ENCODE results near the gene SNX19.

DNA sequence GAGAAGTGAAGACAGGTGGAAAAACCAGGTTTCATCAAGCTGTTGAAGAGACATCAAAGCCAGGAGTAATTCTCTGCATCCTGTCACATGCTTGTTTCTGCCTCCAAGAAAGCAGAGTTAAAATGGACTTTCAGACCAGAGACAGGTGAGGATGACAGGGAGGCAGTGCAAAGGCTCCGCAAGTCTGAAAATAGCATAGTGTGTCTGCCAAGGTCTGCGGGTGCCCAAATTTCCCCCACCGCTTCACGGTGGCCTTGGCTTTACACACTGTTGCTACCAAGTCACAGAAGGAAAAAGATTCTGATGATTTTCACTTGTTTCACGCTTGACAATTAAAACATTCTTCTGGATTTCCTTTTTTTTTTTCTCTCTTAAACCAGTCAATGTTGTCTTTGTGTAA, 44.2 kb downstream of the SNX19 start:
- TF ChIP-seq CTCF (IDR thresholded peaks at IDR 0.05), result no peak
- no peak for TF ChIP-seq ZFX (IDR thresholded peaks at IDR 0.05; ENCODE audit: borderline replicate concordance)
